NCI-H345 treated with DMSO at 0.1 percent for 48 hours (cell line): Measurements from ENCODE around the gene GPR39.

Experiments
- DNase-seq: peaks from one replicate; lab custom pipeline; 2025; ENCODE audit not compliant: unreplicated experiment; lab: John Stamatoyannopoulos, UW

GPR39 gene

GRCh38 chr2:132442278-132442677, 25.7 kb downstream of the GPR39 start:
- DNase-seq = no peak

DNA sequence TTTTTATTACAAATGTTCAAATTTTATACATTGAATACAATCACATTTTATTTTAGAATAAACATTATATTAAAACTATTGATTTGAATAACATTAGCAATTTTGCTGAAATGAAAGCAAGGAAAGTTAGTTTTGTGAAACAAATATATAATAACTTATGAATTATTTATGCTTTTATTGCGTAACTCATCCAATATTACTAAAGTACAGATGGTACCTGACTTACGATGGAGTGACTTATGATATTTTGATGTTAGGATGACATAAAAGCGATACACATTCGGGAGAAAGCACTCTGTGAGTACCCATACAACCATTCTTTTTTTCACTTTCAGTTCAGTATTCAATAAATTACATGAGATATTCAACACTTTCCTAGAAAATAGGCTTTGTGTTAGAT, 26.5 kb downstream of the GPR39 start:
- no peak for DNase-seq

DNA sequence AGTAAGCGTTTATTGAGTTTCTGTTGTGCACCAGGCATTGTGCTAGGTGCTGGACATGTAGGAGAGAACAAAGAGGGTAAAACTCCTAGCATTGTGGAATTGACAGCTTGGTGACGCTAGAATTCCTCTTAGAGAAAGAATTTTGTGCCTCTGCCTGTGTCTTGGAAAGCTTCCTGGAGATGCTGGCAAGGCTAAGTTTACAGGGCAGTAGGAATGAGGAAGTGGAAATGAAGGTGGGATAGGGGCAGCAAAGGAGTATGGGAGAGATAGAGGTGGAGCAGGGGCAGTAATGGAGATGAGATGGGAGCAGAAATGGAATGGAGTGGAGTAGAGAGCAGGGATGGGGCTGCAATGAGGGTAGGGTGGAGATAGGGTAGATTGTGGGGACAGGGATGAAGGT, 29.8 kb downstream of the GPR39 start:
- DNase-seq = no peak

DNA sequence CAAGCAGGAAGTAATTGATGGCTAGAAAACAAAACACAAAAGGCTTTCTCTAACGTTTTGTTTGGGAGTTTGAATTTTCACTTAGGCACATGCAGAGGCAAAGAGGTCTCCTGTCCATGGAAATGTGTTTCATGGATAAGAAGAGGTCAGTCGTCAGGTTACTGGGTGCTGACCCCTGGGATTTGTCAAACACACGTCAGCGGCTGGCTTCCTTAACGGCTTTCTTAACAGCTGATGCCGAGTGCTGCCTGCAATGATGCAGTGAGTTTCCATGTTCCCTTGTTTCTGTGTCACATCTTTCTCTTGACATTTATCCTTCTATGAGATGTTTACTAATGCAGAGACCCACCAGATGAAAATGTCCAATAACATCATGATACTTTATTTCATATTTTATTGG, 31.7 kb downstream of the GPR39 start:
- no peak for DNase-seq

- DNase-seq = peak; percentile 10
These were observed 32.2 kb downstream of the GPR39 start for GRCh38 chr2:132448771-132449170.

DNA sequence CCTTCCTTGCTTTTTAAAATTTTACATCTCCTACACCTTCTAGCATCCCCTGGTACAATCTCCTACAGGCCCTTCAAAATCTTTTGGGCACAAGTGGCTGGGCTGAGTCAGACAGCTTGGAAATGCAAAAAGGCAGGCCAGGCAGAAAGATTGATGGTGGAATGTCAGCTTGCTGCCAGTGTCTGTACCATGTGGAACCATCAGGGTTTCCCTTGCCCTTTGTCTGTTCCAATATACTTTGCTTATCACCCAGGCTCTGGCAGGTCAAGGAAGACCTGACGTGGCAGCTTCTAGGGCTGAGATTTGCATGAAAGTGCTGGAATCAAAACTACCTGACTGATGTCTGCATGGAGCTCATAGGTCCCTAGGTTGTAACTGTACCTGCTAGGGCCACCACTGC, 33.3 kb downstream of the GPR39 start:
- DNase-seq = no peak

- no peak for DNase-seq
These were observed 44.2 kb downstream of the GPR39 start for GRCh38 chr2:132460781-132461180.

DNA sequence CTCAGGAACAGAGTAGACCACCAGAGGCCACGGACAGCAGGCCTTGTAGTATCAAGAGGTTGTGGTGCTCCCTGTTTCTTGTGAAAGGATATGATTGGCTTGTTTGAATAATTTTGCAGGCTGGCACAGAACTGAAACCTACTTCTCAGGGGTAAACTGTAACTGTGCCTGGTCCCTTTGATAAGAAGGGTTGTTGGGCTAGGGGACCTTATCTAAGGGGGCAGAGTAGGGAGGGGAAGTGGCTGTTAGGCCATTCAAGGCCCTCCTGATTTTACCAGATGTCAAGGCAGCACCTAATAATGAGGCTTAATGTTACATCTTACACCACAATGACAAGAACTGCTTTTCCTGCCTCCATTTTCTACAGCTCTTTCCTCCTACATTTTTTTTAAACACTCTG, 45.6 kb downstream of the GPR39 start:
- no peak for DNase-seq

DNA sequence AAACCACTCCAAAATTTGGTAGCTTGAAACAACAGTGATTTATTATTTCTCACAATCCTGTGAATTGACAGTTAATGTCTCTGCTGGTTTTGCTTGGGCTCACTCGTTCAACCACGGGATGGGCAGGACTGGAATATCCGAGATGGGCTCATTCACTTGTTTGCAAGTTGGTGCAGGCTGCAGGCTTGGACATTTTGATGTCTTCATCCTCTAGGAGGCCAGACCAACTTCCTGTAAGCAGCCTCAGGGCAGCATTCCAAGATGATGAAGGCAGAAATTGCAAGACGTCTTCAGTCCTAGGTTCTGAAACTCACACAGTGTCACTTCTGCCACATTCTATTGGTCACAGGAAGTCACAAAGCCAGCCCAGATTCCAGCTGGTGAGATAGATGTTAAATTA, 47.1 kb downstream of the GPR39 start:
- no peak for DNase-seq

DNA sequence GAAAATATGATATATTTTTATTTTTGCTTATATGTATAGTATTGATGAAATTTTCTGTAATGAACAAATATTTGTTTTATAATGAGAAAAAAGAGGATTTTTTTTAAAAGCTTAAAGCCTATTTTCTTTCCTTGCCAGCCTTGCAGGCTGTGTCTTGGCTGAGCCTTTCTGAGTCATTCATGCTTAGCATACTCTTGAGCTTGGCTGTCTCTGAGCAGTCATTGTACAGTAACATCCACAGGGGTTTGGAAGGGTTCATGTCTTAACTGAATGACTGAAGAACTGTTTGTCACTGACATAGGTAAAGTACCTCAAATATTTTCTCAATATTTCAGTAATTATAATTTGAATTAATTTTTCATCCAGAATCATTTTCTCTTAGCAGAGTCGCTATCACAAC, 49.3 kb downstream of the GPR39 start:
- DNase-seq = no peak

- no peak for DNase-seq
These were observed 49.9 kb downstream of the GPR39 start for GRCh38 chr2:132466428-132467028.

GRCh38 chr2:132468821-132469675, 52.4 kb downstream of the GPR39 start:
- DNase-seq = no peak

DNA sequence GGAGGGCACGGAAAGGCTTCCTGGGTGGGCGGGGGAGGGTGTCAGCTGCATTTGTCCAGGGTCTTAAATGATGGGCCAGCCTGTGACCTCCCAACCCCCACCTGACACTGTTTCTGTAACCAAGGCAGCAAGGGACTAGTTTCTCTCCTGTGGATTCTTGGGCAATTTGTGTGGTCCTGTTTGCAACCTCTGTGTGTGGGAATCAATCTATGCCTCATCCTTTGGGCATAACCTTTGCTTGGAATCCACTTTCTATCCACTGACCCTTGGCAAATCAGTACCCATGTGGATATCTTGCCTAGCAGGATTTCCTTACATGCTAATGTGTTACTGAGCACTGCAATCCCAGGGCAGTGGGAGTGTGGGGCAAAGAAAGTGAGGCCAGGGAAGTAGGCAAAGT, 54.1 kb downstream of the GPR39 start:
- no peak for DNase-seq

DNA sequence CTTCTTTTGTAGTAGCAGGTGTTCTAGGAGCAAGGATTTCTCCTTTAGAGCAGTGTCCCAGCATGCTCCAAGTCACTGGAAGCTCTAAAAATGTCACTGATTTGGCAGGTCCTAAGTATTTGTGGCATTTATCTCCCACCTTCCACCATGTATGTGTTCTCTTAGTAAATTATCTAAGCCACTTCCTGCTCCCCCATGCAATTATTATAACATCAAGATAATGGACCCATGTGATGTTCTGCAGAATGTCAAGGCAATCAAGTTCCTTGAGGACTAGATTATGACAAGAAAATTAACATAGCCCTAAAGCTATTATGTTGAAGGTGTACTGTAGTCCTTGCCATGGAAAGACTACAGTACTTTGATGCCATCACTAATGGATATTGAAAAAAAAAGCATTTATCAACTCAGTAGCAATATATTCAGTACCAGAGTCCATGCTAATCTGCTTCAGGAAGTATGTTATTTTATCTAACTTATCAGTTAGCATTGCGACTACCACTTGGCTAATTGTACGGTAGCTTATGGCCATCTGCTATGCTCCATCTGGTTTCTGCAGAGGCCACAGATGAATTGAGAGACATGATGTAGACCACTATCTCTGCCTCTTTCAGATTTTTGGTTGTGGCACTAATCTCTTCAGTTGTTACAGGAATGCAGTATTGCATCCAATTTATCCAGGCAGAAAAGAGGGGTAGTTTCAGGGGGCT, 56.7 kb downstream of the GPR39 start:
- DNase-seq = no peak

- no peak for DNase-seq
These were observed 59.0 kb downstream of the GPR39 start for GRCh38 chr2:132475615-132476014.

GRCh38 chr2:132477436-132477835, 60.8 kb downstream of the GPR39 start:
- no peak for DNase-seq

DNA sequence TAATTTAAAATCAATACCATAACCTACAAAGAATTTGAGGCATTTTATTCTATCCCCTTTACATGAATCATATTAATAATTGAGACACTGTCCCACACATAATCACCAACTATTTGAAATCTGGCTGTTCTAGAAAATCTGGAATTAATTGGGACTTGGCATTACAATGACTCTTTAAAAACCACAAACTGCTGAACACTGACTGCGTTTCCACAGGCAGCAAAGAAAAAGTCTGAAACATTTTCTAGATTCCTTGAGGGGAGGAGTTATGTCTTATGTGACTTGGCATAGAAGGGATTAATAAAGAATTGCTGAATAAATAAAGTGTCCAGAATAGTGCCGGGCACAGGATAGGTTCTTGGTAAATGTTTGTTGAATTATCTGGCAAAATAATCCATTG, 61.4 kb downstream of the GPR39 start:
- DNase-seq = no peak

DNA sequence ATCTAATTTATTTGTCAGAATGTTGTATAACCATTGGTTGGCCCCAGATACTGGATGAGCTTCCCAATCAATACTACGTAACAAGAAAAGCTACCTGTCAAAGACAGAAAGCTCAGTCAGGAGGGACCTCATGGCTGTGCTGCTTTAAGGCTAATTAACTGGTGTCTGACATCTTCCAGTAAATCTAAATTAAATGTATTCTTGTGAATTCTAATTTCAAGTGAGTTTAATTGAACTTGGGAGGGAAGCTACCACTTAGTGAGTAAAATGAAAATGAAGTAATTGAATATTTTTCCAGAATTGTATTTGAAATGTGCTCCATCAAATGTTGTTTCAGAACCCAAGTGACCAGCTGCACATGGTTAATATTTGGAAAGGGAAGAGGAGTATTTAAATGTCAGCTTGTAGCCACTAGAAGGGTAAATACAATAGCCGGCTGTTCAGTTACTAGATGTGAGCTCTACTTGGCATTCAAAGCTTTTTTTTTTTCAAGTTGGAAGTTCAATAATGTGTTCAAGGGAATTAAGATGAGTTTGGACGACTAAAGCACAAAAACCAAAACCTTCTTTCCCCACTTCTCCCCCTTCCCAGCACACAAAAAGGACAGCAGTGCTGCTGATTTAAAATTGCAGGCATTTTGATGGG, 62.0 kb downstream of the GPR39 start:
- peak; percentile 21 for DNase-seq

DNA sequence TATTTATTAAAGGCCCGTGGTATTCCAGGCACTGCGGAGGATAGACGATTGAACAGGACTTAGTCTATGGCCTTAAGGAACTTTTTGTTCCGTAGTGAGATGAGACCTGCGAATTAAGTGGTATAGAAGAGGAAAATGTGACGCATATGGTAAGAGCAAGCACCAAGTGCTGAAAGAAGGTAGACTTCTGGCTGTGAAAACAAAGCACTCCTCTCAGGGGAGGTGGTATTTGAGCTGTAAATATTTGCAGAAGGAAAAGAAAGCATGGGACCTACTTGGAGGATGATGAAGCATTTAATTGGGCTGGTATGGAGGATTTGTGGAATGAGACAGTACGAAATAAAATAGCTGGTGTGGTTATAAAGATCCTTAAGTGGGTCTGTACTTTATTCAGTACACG, 62.5 kb downstream of the GPR39 start:
- DNase-seq = peak; percentile 13

GRCh38 chr2:132482821-132483220, 66.2 kb downstream of the GPR39 start:
- no peak for DNase-seq

DNA sequence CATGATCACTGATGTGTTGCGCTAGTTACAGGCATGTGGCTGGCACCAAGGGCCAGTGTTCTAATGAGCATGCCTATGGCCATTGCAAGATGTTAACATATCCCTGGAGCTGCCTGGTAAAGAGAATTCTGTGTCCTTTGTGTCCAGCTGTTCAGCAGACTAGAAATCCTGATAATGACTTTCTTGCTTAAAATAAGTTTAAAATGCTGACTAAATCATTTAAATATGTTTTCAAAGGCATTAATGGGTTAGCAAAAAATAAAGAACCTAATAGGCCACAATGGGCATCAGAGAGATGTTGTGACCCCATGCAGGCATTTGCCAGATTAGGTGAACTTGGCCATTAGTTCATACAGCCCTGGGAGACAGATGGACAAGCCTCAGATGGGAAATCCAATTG, 67.5 kb downstream of the GPR39 start:
- DNase-seq = no peak

GRCh38 chr2:132488491-132488890, 71.9 kb downstream of the GPR39 start:
- DNase-seq = no peak
